GM12878 (cell line): Measurements from ENCODE around the gene BCL2L13. TPM values are rescaled to one million over a fixed set of nuclear protein-coding genes. Genes with fewer than 3 reads are reported as not detected.

Experiments
- ATAC-seq: fragments of 200-7000 bp; cut with Tn5 transposase; 3 replicates; pipeline ENCODE4 v1.9.1; 2020; ENCODE audit warnings: mild to moderate bottlenecking, moderate library complexity
- BruUV-seq: library from RNA; stranded (reverse); fragments of 400-500 nt; replicated peaks from 2 replicates; lab custom pipeline; 2021; lab: Mats Ljungman, UMichigan
- CTCF ChIA-PET: fragments of 300-600 bp; sonication (Branson Sonifier 250); formaldehyde crosslinking; extraction: SDS; loops from one replicate; lab custom pipeline; 2021; ENCODE audit warnings: inconsistent platforms; lab: Yijun Ruan, JAX
- POLR2A ChIA-PET: fragments of 350-600 bp; formaldehyde crosslinking; extraction: SDS; loops from one replicate; lab custom pipeline; 2021; ENCODE audit warnings: inconsistent platforms; lab: Charles Lee
- RAD21 ChIA-PET: fragments of 300-600 bp; sonication (Branson Sonifier 250); formaldehyde crosslinking; loops from one replicate; lab custom pipeline; 2023; ENCODE audit warnings: antibody characterized with exemption; ENCODE audit not compliant: unreplicated experiment; lab: Charles Lee
- SMC1A ChIA-PET: fragments of 300-600 bp; sonication (Branson Sonifier 250); formaldehyde crosslinking; loops from one replicate; lab custom pipeline; 2023; ENCODE audit not compliant: unreplicated experiment, uncharacterized antibody; lab: Charles Lee
- DNase-seq: peaks from one replicate; pipeline ENCODE4 v3.0.0-alpha.2; 2011; ENCODE audit warnings: low read depth, low spot score
- FAIRE-seq: peaks from 3 replicates; lab custom pipeline; 2011; peaks lifted over from hg19 to GRCh38; lab: Jason Lieb, UNC
- H2AFZ ChIP-seq: 2 replicates; pipeline ENCODE4 v1.6.0; 2011; ENCODE audit warnings: low read depth, low read length, control low read depth; ENCODE audit not compliant: control insufficient read depth
- H3K27ac ChIP-seq: 2 replicates; pipeline ENCODE4 v1.5.1; 2011; ENCODE audit warnings: control low read depth; ENCODE audit not compliant: control insufficient read depth, insufficient read depth
- H3K27me3 ChIP-seq, 2 experiments: replicated peaks in 1 of 2; 2 replicates each; pipeline versions ENCODE4 v1.6.0 to v1.6.1; 2011; ENCODE audit warnings: low read length in 1 of 2; ENCODE audit not compliant: control insufficient read depth in 2 of 2, insufficient read depth in 2 of 2
- H3K36me3 ChIP-seq, 2 experiments: 2 replicates each; pipeline ENCODE4 v1.5.1; 2011; ENCODE audit warnings: low read length in 1 of 2; ENCODE audit not compliant: control insufficient read depth in 2 of 2, insufficient read depth in 2 of 2
- H3K4me1 ChIP-seq: 2 replicates; pipeline ENCODE4 v1.6.1; 2011; ENCODE audit warnings: mild to moderate bottlenecking, low read length, moderate library complexity, mixed read lengths; ENCODE audit not compliant: control insufficient read depth, insufficient read depth
- H3K4me2 ChIP-seq: 2 replicates; pipeline ENCODE4 v1.6.0; 2011; ENCODE audit warnings: control low read depth; ENCODE audit not compliant: control insufficient read depth, insufficient read depth
- H3K4me3 ChIP-seq: fragments of 200-600 bp; sonication (generic); 2 replicates; pipeline ENCODE4 v1.5.1; 2016
- H3K79me2 ChIP-seq: 2 replicates; pipeline ENCODE4 v1.6.0; 2011; ENCODE audit warnings: low read length; ENCODE audit not compliant: control insufficient read depth, insufficient read depth
- H3K9ac ChIP-seq: 2 replicates; pipeline ENCODE4 v1.8.0; 2011; ENCODE audit warnings: low read length, control low read depth, mixed read lengths; ENCODE audit not compliant: control insufficient read depth, insufficient read depth
- H3K9me3 ChIP-seq: replicated peaks from 3 replicates; pipeline ENCODE4 v1.5.1; 2011; ENCODE audit warnings: mild to moderate bottlenecking, low read length; ENCODE audit not compliant: control insufficient read depth, insufficient read depth
- H4K20me1 ChIP-seq: 2 replicates; pipeline ENCODE4 v1.6.0; 2011; ENCODE audit not compliant: control insufficient read depth, insufficient read depth
- DPF2 ChIP-seq: fragments of 450-650 bp; IDR thresholded peaks from 2 replicates; pipeline ENCODE4 v1.6.1; 2017; ENCODE audit warnings: mild to moderate bottlenecking
- HDAC2 ChIP-seq: fragments of 200-600 bp; sonication (generic); IDR thresholded peaks from 2 replicates; pipeline ENCODE4 v1.6.1; 2017
- IKZF1 ChIP-seq: fragments of 450-650 bp; conservative IDR thresholded peaks from 2 replicates; pipeline ENCODE4 v1.6.1; 2017; ENCODE audit warnings: antibody characterized with exemption, mild to moderate bottlenecking
- POLR2A ChIP-seq: IDR thresholded peaks from 2 replicates; pipeline ENCODE4 v1.6.1; 2011; ENCODE audit warnings: low read depth, mild to moderate bottlenecking, low read length
- SREBF1 ChIP-seq: IDR thresholded peaks from 2 replicates; pipeline ENCODE4 v1.6.1; 2012; ENCODE audit warnings: mild to moderate bottlenecking, low read length
- STAT3 ChIP-seq: IDR thresholded peaks from 2 replicates; pipeline ENCODE4 v1.6.1; 2011; ENCODE audit warnings: low read depth, low read length, improper control_type of control experiment
- ZBTB4 ChIP-seq: fragments of 450-650 bp; formaldehyde crosslinking; IDR thresholded peaks from 2 replicates; pipeline ENCODE4 v1.4.0; 2022; ENCODE audit warnings: mild to moderate bottlenecking, moderate library complexity
- WGBS: methylation state at CpG from one replicate; pipeline ENCODE4 v1.1.6; 2016; ENCODE audit warnings: low lambda C conversion rate; ENCODE audit not compliant: insufficient replicate concordance, insufficient coverage; ENCODE audit errors: missing lambda C conversion rate; 5-methylcytosine and 5-hydroxymethylcytosine counted together
- in situ Hi-C: fragments of 300-500 bp; cut with MboI; formaldehyde crosslinking; loops from 9 replicates; pipeline ENCODE4 v1.14.3; 2018; ENCODE audit warnings: mixed read lengths
- intact Hi-C: fragments of 100-400 bp; cut with micrococcal nuclease; formaldehyde crosslinking; loops from one replicate; pipeline ENCODE4 v1.14.2; 2022; ENCODE audit not compliant: unreplicated experiment
- polyA plus RNA-seq, 11 experiments: library from polyadenylated mRNA; depleted of rRNA in 4 of 11; unstranded in 6 of 11; stranded (reverse) in 5 of 11; fragments of >200 nt; fragmentation: Nextera tagmentation in 4 of 11; fragmentation: Illumina TruSeq in 1 of 11; extraction: Ambion mirVana in 4 of 11; extraction: Trizol in 1 of 11; gene quantifications; 1 replicate in 1 of 11; 2 replicates in 10 of 11; pipeline versions ENCODE4 v1.2.1 to v1.2.3, GENCODE V29; 2011 to 2016; ENCODE audit warnings: inconsistent platforms in 2 of 11, missing spikeins in 2 of 11, low read depth in 1 of 11
- total RNA-seq, 4 experiments: library from RNA; depleted of rRNA in 3 of 4; stranded (reverse); fragments of >200 nt in 3 of 4; fragmentation: Illumina TruSeq in 1 of 4; extraction: Trizol in 1 of 4; gene quantifications; 2 replicates each; pipeline versions ENCODE4 v1.2.1 to v1.2.3, GENCODE V29; 2013 to 2021

The BCL2L13 gene
- total and polyA plus RNA-seq, 10 of the 15 experiments (the other 5 are each of a cell fraction or from before 2014, with no cell fraction given): 18.6 to 30.6 (median 28.2) TPM

- Histone ChIP-seq H2AFZ (no peak overlapping the region), H3K27ac (no peak overlapping the region), H3K4me1 (no peaks in the 10 kb centered on the region), H3K4me3 (no peak overlapping the region), H3K9me3 (no peaks in the 10 kb centered on the region), H4K20me1 (no peaks in the 10 kb centered on the region; the same call in 1 of the 2 replicates), H3K27me3 (no peaks in the 10 kb centered on the region), H3K79me2 (peaks cover 11% of the 10 kb centered on the region), H3K36me3 (peaks cover 0 to 14% of the 10 kb centered on the region in 2 experiments; a peak in 3 of 4 replicates), H3K4me2 (no peak overlapping the region), H3K9ac (no peak overlapping the region)
- ChIA-PET RAD21 (no interaction called here), POLR2A (no interaction called here), CTCF (interaction anchor here (2.4 kb wide), 1 partner anchor 37 kb away, joined by 5 read pairs; no protein-coding TSS in a partner anchor), SMC1A (no interaction called here)
- no peak for DNase-seq
- TF ChIP-seq DPF2 (no peak), HDAC2 (no peak), ZBTB4 (CRISPR knock-in tag) (no peak), STAT3 (no peak), POLR2A (peak; percentile 19; the same call in 1 of the 2 replicates), SREBF1 (no peak), IKZF1 (no peak)
- no peak for ATAC-seq
- no TSS peak for BruUV-seq
- in situ Hi-C loops (loop anchor here (10.0 kb wide), 1 partner anchor 56 kb away; no protein-coding TSS in a partner anchor), intact Hi-C loops (no loop called here)
- 95% methylated on average over 35 of the region's 40 CpGs for WGBS
- no peak for FAIRE-seq
Measured at GRCh38 chr22:17748555-17749353, 110.2 kb downstream of the BCL2L13 start.
